Measurements from ENCODE around the gene CDC42BPG. TPM values are rescaled to one million over a fixed set of nuclear protein-coding genes. Genes with fewer than 3 reads are reported as not detected.

Gene CDC42BPG
- total RNA-seq, 1 experiment from 2014 or later: 4.1 TPM

- Histone ChIP-seq H3K4me3 (ENCODE audit: low read depth in 2 of 2, low read length in 2 of 2) (no peak overlapping the region), H3K36me3 (ENCODE audit: control insufficient read depth, insufficient read depth, low read length) (no peaks in the 10 kb centered on the region), H3K27ac (ENCODE audit: low read length) (no peak overlapping the region), H3K27me3 (ENCODE audit: control insufficient read depth, insufficient read depth, low read length) (no peaks in the 10 kb centered on the region), H3K9me3 (ENCODE audit: control insufficient read depth, insufficient read depth, low read depth, low read length) (no peaks in the 10 kb centered on the region), H3K4me1 (ENCODE audit: control insufficient read depth, insufficient read depth, low read length) (peaks cover 31% of the 10 kb centered on the region)
- POLR2A ChIA-PET: no interaction called here
- intact Hi-C loops (cut with micrococcal nuclease; ENCODE audit: unreplicated experiment) (no loop called here), in situ Hi-C loops (cut with HindIII; ENCODE audit: low pct_unique_long_range_greater_than_20kb, low sequenced_read_pairs) (no loop called here)
- CTCF ChIA-PET: no interaction called here
- BruUV-seq (replicated peaks): no TSS peak
- DNase-seq (ENCODE audit: low read depth, low spot score) (no peak), ATAC-seq (no peak)
- TF ChIP-seq SIN3A (IDR thresholded peaks at IDR 0.05; ENCODE audit: borderline replicate concordance, insufficient read depth, low read depth, low read length) (no peak), POLR2AphosphoS5 (IDR thresholded peaks at IDR 0.05; ENCODE audit: low read depth, low read length) (no peak), TCF7L2 (IDR thresholded peaks at IDR 0.05; ENCODE audit: low read depth, low read length) (no peak), REST (IDR thresholded peaks at IDR 0.05; ENCODE audit: insufficient read depth in 1 of 2, low read depth in 2 of 2, low read length in 1 of 2) (no peak)
- TF ChIP-seq, protein P1, sequence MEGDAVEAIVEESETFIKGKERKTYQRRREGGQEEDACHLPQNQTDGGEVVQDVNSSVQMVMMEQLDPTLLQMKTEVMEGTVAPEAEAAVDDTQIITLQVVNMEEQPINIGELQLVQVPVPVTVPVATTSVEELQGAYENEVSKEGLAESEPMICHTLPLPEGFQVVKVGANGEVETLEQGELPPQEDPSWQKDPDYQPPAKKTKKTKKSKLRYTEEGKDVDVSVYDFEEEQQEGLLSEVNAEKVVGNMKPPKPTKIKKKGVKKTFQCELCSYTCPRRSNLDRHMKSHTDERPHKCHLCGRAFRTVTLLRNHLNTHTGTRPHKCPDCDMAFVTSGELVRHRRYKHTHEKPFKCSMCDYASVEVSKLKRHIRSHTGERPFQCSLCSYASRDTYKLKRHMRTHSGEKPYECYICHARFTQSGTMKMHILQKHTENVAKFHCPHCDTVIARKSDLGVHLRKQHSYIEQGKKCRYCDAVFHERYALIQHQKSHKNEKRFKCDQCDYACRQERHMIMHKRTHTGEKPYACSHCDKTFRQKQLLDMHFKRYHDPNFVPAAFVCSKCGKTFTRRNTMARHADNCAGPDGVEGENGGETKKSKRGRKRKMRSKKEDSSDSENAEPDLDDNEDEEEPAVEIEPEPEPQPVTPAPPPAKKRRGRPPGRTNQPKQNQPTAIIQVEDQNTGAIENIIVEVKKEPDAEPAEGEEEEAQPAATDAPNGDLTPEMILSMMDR (IDR thresholded peaks at IDR 0.05): no peak
These were observed 46.9 kb upstream of the CDC42BPG start for GRCh38 chr11:64891215-64891848.

- Histone ChIP-seq H3K4me3 (ENCODE audit: low read depth in 2 of 2, low read length in 2 of 2) (no peak overlapping the region), H3K27me3 (ENCODE audit: control insufficient read depth, insufficient read depth, low read length) (no peaks in the 10 kb centered on the region), H3K9me3 (ENCODE audit: control insufficient read depth, insufficient read depth, low read depth, low read length) (no peaks in the 10 kb centered on the region), H3K36me3 (ENCODE audit: control insufficient read depth, insufficient read depth, low read length) (no peaks in the 10 kb centered on the region), H3K27ac (ENCODE audit: low read length) (peak overlapping the region; percentile 45; the same call in 1 of the 2 replicates), H3K4me1 (ENCODE audit: control insufficient read depth, insufficient read depth, low read length) (peaks cover 31% of the 10 kb centered on the region)
- no peak for TF ChIP-seq TCF7L2 (IDR thresholded peaks at IDR 0.05; ENCODE audit: low read depth, low read length)
- TF ChIP-seq, protein P1 (IDR thresholded peaks at IDR 0.05): no peak
- no peak for TF ChIP-seq POLR2AphosphoS5 (IDR thresholded peaks at IDR 0.05; ENCODE audit: low read depth, low read length)
- no peak for TF ChIP-seq REST (IDR thresholded peaks at IDR 0.05; ENCODE audit: insufficient read depth in 1 of 2, low read depth in 2 of 2, low read length in 1 of 2)
- TF ChIP-seq SIN3A (IDR thresholded peaks at IDR 0.05; ENCODE audit: borderline replicate concordance, insufficient read depth, low read depth, low read length): no peak
- DNase-seq (ENCODE audit: low read depth, low spot score) (no peak), ATAC-seq (no peak)
- intact Hi-C loops (cut with micrococcal nuclease; ENCODE audit: unreplicated experiment): no loop called here
- CTCF ChIA-PET: interaction anchor here (0.7 kb wide), 1 partner anchor 16 kb away, joined by 5 read pairs; no protein-coding TSS in a partner anchor
- in situ Hi-C loops (cut with HindIII; ENCODE audit: low pct_unique_long_range_greater_than_20kb, low sequenced_read_pairs): no loop called here
- BruUV-seq (replicated peaks): no TSS peak
- POLR2A ChIA-PET: no interaction called here
These were observed 46.1 kb upstream of the CDC42BPG start for GRCh38 chr11:64890522-64890939.
